Lower leg skin (tissue), 3 donors: ENCODE results near the gene DECR2.

ENCODE experiments used
- POLR2A ChIP-seq, 2 donors: fragments of 450-650 bp; IDR thresholded peaks; one replicate each; pipeline ENCODE4 v1.6.1; 2016 to 2017; ENCODE audit warnings: antibody characterized with exemption in 2 of 2, mild to moderate bottlenecking in 1 of 2, moderate library complexity in 1 of 2
- TF ChIP-seq, protein P1 (sequence below), 3 donors: fragments of 450-650 bp; IDR thresholded peaks; one replicate each; pipeline ENCODE4 v1.5.1; 2016; ENCODE audit warnings: antibody characterized with exemption in 3 of 3, mild to moderate bottlenecking in 3 of 3, moderate library complexity in 2 of 3

GRCh38 chr16:364595-365491 lies 36.8 kb upstream of the DECR2 start:
- TF ChIP-seq, protein P1, sequence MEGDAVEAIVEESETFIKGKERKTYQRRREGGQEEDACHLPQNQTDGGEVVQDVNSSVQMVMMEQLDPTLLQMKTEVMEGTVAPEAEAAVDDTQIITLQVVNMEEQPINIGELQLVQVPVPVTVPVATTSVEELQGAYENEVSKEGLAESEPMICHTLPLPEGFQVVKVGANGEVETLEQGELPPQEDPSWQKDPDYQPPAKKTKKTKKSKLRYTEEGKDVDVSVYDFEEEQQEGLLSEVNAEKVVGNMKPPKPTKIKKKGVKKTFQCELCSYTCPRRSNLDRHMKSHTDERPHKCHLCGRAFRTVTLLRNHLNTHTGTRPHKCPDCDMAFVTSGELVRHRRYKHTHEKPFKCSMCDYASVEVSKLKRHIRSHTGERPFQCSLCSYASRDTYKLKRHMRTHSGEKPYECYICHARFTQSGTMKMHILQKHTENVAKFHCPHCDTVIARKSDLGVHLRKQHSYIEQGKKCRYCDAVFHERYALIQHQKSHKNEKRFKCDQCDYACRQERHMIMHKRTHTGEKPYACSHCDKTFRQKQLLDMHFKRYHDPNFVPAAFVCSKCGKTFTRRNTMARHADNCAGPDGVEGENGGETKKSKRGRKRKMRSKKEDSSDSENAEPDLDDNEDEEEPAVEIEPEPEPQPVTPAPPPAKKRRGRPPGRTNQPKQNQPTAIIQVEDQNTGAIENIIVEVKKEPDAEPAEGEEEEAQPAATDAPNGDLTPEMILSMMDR (IDR thresholded peaks at IDR 0.05): no peak
- TF ChIP-seq POLR2A (IDR thresholded peaks at IDR 0.05): no peak
